KOPT-K1 (cell line): ENCODE measurements around the gene PTPRD.

ENCODE experiments used
- H3K27ac ChIP-seq: fragments of 200-600 bp; sonication (generic); 2 replicates; pipeline ENCODE4 v1.5.1; 2016; ENCODE audit warnings: antibody characterized with exemption, mild to moderate bottlenecking, low read depth, low read length; ENCODE audit not compliant: poor library complexity, severe bottlenecking
- H3K36me3 ChIP-seq: fragments of 200-600 bp; sonication (generic); 2 replicates; pipeline ENCODE4 v1.5.1; 2017; ENCODE audit warnings: antibody characterized with exemption, mild to moderate bottlenecking, low read length, moderate library complexity; ENCODE audit not compliant: insufficient read depth
- H3K9me3 ChIP-seq: fragments of 200-600 bp; sonication (generic); 2 replicates; pipeline ENCODE4 v1.5.1; 2017; ENCODE audit warnings: antibody characterized with exemption, low read length, mild to moderate bottlenecking; ENCODE audit not compliant: insufficient read depth, poor library complexity, severe bottlenecking

The PTPRD gene

GRCh38 chr9:8289681-8290080, 2323.1 kb downstream of the PTPRD start:
- H3K9me3 ChIP-seq: no peaks in the 10 kb centered on the region
- no peaks in the 10 kb centered on the region for H3K36me3 ChIP-seq
- no peak overlapping the region for H3K27ac ChIP-seq

- Histone ChIP-seq H3K36me3 (no peaks in the 10 kb centered on the region), H3K9me3 (no peaks in the 10 kb centered on the region), H3K27ac (no peak overlapping the region)
Observed at GRCh38 chr9:8287970-8288369, 2324.8 kb downstream of the PTPRD start.

GRCh38 chr9:8287501-8287900, 2325.3 kb downstream of the PTPRD start:
- Histone ChIP-seq H3K9me3 (no peaks in the 10 kb centered on the region), H3K36me3 (no peaks in the 10 kb centered on the region), H3K27ac (no peak overlapping the region)

DNA sequence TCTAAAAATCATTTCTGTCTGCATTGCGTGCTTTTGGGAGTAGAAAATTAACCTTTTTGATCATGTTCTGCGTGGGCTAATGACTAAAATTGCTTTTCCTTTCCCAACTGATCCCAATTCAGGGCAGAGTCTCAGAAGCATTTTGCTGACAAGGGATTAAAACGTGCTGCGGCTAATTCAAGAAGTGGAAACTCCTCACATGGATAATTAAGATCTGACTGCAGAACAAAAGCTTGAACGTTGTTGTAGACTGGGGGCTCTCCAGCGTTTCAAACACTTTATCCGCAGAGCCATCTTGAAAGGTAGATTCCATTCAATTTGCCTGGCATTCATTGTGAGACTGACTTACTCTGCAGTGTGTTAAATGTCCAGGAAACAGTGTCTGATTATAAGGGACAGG, 2327.9 kb downstream of the PTPRD start:
- no peaks in the 10 kb centered on the region for H3K36me3 ChIP-seq
- H3K27ac ChIP-seq: no peak overlapping the region
- no peaks in the 10 kb centered on the region for H3K9me3 ChIP-seq

DNA sequence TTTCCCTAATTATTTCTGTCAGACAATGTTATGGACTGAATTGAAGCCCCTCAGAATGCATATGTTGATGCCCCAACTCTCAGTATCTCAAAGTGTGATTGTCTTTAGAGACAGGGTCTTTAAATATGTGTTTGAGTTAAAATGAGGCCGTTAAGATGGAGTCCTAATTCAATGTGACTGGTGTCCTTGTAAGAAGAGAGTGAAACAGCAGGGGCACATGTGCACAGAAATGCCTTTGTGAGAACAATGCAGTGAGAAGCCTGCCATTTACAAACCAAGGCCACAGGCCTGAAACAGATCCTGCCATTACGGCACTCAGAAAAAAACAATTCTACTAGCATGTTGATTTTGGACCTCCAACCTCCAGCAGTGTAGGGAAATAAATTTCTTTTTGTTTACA, 2330.3 kb downstream of the PTPRD start:
- Histone ChIP-seq H3K27ac (no peak overlapping the region), H3K9me3 (no peaks in the 10 kb centered on the region)

DNA sequence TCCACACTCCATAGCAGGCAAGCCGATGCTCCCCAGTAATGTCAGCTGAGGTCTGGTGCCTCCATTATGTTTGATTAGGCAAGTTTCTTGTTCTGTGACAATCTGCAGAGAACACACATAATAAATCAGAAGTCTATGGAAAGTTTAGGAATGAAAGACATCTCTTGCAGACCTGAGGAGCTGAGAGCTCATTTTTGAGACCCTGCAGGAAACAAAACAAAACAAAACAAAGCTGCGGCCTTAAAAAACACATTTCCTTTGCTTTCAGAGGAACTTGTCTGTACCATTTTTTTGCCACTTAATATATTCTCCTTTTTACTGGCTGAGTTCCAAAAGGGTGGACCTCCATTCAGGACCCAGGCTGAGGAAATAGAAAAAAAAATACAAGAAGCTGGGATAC, 2332.0 kb downstream of the PTPRD start:
- H3K27ac ChIP-seq: no peak overlapping the region
- peaks cover 1% of the 10 kb centered on the region for H3K9me3 ChIP-seq
- no peaks in the 10 kb centered on the region for H3K36me3 ChIP-seq

More for the DNA sequence above, 2330.3 kb downstream of the PTPRD start:
- no peaks in the 10 kb centered on the region for H3K36me3 ChIP-seq

DNA sequence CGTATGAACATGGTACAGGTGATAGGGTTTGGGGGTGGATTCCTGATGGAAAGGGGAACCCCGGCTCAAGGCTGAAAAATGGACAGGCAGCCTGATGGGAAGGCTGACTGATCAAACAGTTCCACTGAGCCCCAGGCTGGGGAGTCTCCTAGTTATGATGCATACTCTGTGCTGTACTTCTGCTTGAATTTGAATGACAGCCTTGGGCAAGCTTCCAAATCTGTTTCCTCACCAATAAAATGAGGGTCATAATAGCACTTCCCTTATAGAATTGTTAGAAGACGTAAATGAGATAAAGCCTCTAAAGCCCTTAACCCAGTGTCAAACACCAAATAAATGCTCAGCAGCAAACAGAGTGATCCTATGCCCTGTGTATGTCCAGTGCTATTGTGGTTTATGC, 2334.8 kb downstream of the PTPRD start:
- peaks cover 13% of the 10 kb centered on the region for H3K9me3 ChIP-seq
- no peaks in the 10 kb centered on the region for H3K36me3 ChIP-seq

GRCh38 chr9:8270235-8270634, 2342.6 kb downstream of the PTPRD start:
- Histone ChIP-seq H3K27ac (no peak overlapping the region), H3K9me3 (peaks cover 6% of the 10 kb centered on the region), H3K36me3 (no peaks in the 10 kb centered on the region)

More for the DNA sequence above, 2334.8 kb downstream of the PTPRD start:
- no peak overlapping the region for H3K27ac ChIP-seq

GRCh38 chr9:8268881-8269280, 2343.9 kb downstream of the PTPRD start:
- Histone ChIP-seq H3K9me3 (no peaks in the 10 kb centered on the region), H3K36me3 (no peaks in the 10 kb centered on the region), H3K27ac (no peak overlapping the region)

GRCh38 chr9:8268216-8268878, 2344.5 kb downstream of the PTPRD start:
- H3K9me3 ChIP-seq: no peaks in the 10 kb centered on the region
- H3K27ac ChIP-seq: no peak overlapping the region
- no peaks in the 10 kb centered on the region for H3K36me3 ChIP-seq

- no peaks in the 10 kb centered on the region for H3K36me3 ChIP-seq
- no peaks in the 10 kb centered on the region for H3K9me3 ChIP-seq
- H3K27ac ChIP-seq: no peak overlapping the region
Observed at GRCh38 chr9:8267636-8268035, 2345.2 kb downstream of the PTPRD start.

GRCh38 chr9:8266861-8267260, 2345.9 kb downstream of the PTPRD start:
- H3K9me3 ChIP-seq: no peaks in the 10 kb centered on the region
- no peak overlapping the region for H3K27ac ChIP-seq
- no peaks in the 10 kb centered on the region for H3K36me3 ChIP-seq

DNA sequence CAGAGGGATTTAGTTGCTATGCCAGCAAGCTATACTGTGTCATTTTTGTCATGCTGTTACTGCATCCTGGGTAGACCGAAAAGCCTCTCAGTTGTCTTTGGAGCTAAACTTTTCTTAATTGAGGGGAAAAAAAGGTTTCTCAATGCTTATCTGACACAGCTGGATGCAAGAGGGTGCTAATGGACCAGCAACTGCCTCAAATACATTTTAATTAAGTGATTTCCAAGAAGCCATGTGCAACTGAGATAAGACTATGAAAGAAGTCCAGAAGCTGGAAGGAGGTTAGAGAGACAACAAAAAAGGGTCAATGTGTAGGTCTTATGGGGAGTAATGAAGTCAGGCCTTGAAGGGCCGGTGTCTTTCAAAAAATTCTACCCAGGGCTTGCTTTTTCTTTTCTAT, 2347.5 kb downstream of the PTPRD start:
- Histone ChIP-seq H3K36me3 (no peaks in the 10 kb centered on the region), H3K27ac (no peak overlapping the region)

More for the DNA sequence above, 2347.5 kb downstream of the PTPRD start:
- no peaks in the 10 kb centered on the region for H3K9me3 ChIP-seq
